Measurements from ENCODE around the gene ZNF740.
A peak's percentile ranks its signal among the peaks of the same experiment; 100 is the strongest.

ZNF740 gene

GRCh38 chr12:53227836-53228235, 47.3 kb downstream of the ZNF740 start:
- no peak for DNase-seq

DNA sequence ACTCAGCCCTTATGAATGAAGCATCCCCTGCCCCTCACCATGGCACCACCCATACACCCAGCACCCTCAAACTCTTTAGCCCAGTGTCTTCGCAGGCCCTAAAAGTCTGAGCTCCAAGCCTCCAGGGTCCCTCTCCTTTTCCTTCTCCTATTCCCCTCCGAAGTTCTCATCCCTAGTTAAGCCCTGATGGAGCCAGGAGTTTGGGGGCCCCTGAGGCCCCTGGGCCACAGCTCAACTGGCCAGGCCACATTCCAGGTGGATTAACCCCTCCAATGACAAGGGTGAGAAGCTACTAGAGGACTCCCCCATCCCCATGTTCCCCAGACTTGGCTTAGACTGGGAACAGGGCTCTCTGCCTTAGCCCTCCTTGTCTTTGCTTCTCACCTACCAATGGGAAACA, 48.9 kb downstream of the ZNF740 start:
- DNase-seq, result no peak

- no peak for DNase-seq
Observed at GRCh38 chr12:53230108-53230845, 49.8 kb downstream of the ZNF740 start.

DNA sequence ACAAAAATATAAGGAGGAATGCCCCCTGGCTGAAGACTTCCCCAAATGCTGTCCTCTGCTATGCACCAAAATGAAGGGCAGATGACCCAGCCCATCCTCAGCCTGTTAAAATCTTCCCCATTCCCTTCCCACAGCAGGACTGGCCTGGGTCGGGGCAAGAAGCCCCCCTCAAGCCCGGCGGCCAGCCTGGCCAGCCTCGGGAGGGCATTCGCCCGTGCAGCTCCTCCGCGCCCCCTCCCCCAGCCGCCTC, 51.1 kb downstream of the ZNF740 start:
- no peak for DNase-seq

DNA sequence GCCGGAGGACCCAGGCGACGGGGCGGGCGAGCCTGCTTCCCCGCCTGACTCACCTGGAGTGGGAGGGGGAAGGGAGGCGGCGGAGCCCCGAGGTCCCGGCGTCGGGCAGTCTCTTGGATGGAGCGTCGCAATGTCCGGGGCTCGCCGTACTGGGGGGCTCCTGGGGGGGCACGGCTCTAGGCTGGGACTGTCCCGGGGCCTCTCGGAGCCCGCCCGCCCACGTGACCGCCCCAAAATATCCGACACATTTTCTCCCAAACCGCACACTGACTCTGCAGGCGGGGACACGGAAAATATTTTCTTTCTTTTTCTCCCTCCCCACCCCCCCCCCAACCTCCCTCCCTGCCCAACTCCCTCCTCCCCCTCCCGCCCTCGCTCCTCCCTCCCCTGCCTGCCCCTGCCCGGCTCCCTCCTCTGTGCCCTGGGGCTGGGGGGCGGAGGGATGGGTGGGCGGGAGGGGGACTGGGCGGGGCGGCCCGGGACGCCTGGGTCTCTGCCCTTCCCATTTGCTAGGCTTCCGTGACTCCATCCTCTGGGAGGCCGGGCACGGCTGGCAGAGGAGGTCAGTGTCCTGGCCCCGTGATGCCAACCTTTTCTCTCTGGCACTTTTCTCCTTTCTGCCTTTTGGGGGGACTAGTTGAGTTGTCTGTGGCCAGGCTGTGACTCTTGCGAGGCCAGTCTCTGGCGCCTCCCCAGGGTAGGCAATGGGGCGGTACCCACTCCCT, 51.6 kb downstream of the ZNF740 start, which contains the start of gene RARG:
Gene RARG (minus strand): TSS at position 289 of the 725 bp plus-strand sequence. CDS start 4,664 bp downstream, outside the sequence.
- DNase-seq, result peak in 1 of 2 experiments; percentile 59

GRCh38 chr12:53232646-53233461, 52.3 kb downstream of the ZNF740 start:
- peak; percentile 43 to 64 for DNase-seq

- DNase-seq, result no peak
Observed at GRCh38 chr12:53233671-53234121, 53.2 kb downstream of the ZNF740 start.

GRCh38 chr12:53234271-53234914, 53.9 kb downstream of the ZNF740 start:
- DNase-seq, result peak in 1 of 2 experiments; percentile 24

GRCh38 chr12:53235164-53235563, 54.6 kb downstream of the ZNF740 start:
- no peak for DNase-seq

DNA sequence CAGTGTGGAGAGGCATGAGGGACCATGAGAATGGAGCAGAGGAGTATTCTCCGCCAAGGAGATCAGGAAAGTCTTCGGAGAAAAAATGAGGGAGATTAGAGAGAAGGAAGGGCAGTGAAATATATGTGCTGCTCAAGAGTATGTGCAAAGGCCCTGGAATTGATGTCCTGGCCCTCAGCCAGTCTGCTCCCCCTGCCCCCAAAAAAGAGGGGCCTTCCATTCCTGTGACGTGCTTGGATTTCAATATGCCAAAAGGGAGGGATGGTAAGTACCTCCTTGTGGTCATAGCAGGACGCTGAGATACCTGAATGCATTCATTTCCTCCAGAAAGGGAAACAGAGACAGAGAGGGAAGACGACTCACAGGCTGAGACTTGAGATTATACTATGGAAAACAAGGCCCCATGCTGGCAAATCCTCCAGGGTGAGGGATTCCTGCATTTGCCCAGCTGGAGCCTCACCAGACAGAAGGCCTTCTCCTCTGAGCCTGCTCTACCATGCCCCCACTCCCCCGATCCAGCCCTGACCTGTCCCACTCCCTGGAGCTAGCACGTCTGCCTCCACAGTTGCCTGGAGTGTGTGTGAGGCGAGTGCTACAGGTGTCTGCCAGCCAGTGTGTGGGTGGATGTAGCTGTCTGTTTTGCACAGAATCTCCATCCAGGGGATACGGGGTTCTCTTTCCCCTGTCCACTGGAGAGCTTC, 55.4 kb downstream of the ZNF740 start:
- no peak for DNase-seq

DNA sequence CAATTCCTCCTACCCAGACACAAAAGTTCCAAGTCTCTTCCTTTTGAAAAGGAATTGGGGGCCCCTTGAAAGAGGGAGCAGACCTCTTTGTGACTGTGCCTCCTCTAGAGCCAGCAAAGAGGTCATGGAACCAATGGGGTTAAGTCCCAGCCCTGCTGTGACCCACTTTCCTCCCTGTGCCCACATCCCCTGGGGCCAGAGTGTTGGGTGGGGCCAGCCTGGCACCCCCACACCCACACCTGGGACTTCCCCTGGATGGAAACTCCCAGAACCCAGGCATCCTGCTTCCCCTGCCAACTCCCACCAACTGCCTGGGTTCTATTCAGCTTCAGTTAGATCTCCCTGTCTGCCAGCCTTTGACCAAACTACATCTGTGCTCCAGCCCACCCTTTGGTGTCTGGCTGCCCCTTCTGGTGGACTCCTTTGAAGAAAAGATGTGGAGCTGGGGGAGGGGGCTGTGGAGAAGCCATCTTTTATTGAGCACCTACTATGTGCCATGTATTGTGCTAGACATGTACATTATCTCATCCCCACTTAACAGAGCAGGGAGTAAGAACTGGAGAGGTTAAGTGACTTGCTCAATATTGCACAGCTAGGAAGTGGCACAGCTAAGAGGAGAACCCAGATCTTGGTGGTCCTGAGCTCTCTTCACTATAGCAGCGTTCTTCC, 56.1 kb downstream of the ZNF740 start:
- no peak for DNase-seq

- no peak for DNase-seq
Observed at GRCh38 chr12:53239643-53240258, 59.2 kb downstream of the ZNF740 start.

DNA sequence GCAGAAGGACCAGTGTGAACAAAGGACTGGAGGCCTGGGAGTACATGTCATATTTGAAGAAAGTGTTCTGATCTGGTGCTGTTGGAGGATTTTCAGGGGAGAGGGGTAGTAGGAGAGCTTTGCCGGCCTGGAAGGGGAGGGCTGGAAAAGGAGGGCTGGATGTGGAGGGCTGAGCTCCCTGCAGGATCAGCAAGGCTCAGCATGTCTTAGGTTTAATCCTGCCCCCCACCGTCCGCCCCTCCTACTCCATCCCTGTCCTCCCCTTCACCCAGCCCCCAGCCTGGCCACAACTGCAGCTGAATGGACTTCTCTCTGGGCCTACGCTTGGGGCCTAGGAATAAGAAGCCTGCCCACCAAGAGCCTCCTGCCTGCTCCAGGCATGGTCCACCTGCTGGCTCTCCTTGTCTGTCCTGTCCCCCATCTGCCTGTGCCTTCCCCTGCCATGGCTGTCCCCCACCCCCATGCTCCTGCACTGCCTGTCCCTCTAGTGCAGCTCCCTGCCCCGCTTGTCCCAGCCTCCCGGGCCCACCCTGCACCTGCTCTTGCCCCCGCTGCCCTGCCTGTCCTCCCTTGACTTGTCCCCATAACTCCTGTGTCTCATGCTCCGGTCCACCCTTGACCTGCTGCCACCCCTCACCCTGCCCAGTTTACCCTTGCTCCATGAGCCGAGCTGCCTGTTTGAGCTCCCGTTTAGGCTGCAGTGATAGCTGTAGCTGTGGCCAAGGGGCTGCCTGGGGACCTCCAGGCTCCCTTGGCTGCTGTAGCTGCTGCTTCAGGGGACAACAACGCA, 61.3 kb downstream of the ZNF740 start:
- no peak for DNase-seq

DNA sequence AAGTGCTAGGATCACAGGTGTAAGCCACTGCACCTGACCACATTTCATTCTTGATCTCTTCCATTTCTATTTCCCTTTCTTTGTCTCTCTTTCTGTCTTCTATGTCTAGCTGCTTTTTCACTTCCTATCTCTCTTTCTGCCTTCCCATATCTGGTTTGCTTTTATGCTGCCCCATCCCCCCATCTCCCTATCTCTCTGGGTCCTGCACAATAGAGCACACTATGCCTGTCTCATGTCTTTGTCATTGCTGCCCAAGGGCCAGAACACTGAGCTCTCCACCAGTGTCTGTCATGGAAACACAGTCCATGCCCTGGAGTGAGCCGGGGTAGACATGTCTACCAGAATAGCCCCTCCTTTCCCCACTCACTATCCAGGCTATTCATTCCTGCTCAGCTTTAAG, 63.8 kb downstream of the ZNF740 start:
- DNase-seq, result no peak
